HT-29 (cell line): ENCODE measurements around the gene FSIP1. TPM values are rescaled to one million over a fixed set of nuclear protein-coding genes. Genes with fewer than 3 reads are reported as not detected.

Experiments used
- DNase-seq: peaks from one replicate; pipeline ENCODE4 v3.0.0-alpha.2; 2015; ENCODE audit warnings: low spot score
- total RNA-seq: library from RNA; depleted of rRNA; stranded (reverse); fragments of >200 nt; shearing (Covaris generic); gene quantifications from 2 replicates; pipeline ENCODE4 v1.2.3, GENCODE V29; 2014

Gene FSIP1
- total RNA-seq, 1 experiment from 2014 or later, result 0.48 TPM

GRCh38 chr15:39685999-39686613 lies 96.5 kb downstream of the FSIP1 start:
- DNase-seq, result peak; percentile 79

- no peak for DNase-seq
These were observed 97.3 kb downstream of the FSIP1 start for GRCh38 chr15:39685367-39685766.

GRCh38 chr15:39684233-39684632 lies 98.4 kb downstream of the FSIP1 start:
- no peak for DNase-seq

- DNase-seq, result no peak
These were observed 100.3 kb downstream of the FSIP1 start for GRCh38 chr15:39682366-39682765.

- DNase-seq, result no peak
These were observed 101.8 kb downstream of the FSIP1 start for GRCh38 chr15:39680868-39681267.

GRCh38 chr15:39672666-39673065 lies 110.0 kb downstream of the FSIP1 start:
- no peak for DNase-seq

- DNase-seq, result no peak
These were observed 110.5 kb downstream of the FSIP1 start for GRCh38 chr15:39672184-39672583.

- no peak for DNase-seq
These were observed 112.0 kb downstream of the FSIP1 start for GRCh38 chr15:39670687-39671086.

GRCh38 chr15:39669661-39670060 lies 113.0 kb downstream of the FSIP1 start:
- no peak for DNase-seq

- DNase-seq, result no peak
These were observed 113.4 kb downstream of the FSIP1 start for GRCh38 chr15:39669241-39669640.

GRCh38 chr15:39668457-39668856 lies 114.2 kb downstream of the FSIP1 start:
- no peak for DNase-seq

- no peak for DNase-seq
These were observed 115.1 kb downstream of the FSIP1 start for GRCh38 chr15:39667382-39668127.

- DNase-seq, result no peak
These were observed 116.0 kb downstream of the FSIP1 start for GRCh38 chr15:39666677-39667076.

- DNase-seq, result peak; percentile 20
These were observed 116.9 kb downstream of the FSIP1 start for GRCh38 chr15:39665629-39666250.

GRCh38 chr15:39663704-39664250 lies 118.9 kb downstream of the FSIP1 start:
- no peak for DNase-seq

- DNase-seq, result no peak
These were observed 120.9 kb downstream of the FSIP1 start for GRCh38 chr15:39661776-39662175.

GRCh38 chr15:39658740-39659139 lies 123.9 kb downstream of the FSIP1 start:
- no peak for DNase-seq

- no peak for DNase-seq
These were observed 125.0 kb downstream of the FSIP1 start for GRCh38 chr15:39657668-39658067.

GRCh38 chr15:39657181-39657580 lies 125.5 kb downstream of the FSIP1 start:
- no peak for DNase-seq

- DNase-seq, result no peak
These were observed 128.3 kb downstream of the FSIP1 start for GRCh38 chr15:39654304-39654703.

- no peak for DNase-seq
These were observed 130.8 kb downstream of the FSIP1 start for GRCh38 chr15:39651881-39652280.

GRCh38 chr15:39651295-39651694 lies 131.3 kb downstream of the FSIP1 start:
- DNase-seq, result no peak

GRCh38 chr15:39649757-39650156 lies 132.9 kb downstream of the FSIP1 start:
- no peak for DNase-seq
